ENCODE results near the gene DLGAP4.

The DLGAP4 gene

DNA sequence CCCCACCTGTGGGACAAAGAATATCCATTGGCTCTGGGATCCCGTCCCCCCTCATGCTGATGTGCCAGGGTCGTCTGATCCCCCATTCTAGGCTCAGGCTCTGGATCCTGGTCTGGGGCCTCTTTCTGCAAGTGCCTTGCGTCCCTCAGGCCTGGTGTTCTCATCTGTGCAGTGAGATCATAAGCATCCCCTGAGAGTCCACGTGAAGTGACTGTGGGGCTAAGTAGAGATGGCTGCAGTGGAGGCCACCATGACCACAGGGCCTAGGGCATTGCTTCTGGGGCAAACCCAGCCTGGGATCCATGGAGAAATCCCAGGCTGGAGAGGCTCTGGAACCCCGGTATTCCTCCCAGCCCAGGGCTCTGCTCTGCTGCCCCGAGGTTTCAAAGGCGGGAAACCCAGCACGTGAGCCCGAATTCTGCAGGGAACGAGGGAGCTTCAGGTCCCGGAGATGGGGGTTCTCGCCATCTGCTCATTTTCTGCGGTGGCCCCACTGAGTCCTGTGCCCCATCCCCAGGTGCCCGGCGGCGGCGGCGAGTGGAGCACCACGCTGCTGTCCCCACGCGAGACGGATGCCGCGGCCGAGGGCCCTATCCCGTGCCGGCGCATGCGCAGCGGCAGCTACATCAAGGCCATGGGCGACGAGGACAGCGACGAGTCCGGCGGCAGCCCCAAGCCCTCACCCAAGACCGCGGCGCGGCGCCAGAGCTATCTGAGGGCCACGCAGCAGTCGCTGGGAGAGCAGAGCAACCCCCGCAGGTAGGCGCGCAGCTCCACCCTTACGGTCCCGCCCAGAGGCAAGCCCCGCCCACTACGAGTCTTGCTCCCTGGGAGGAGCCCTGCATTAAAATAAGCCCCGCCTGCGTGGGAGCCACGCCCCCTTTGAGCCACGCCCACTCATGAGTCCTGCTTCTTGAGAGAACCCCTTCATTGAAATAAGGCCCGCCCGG, 129.7 kb downstream of the DLGAP4 start:
- Histone ChIP-seq H3K79me2 (ENCODE audit: insufficient read depth, low read length) (no peaks in the 10 kb centered on the region), H3K27me3 (ENCODE audit: low read length) (no peaks in the 10 kb centered on the region), H3K27ac (ENCODE audit: low read depth, low read length) (no peak overlapping the region), H2AFZ (ENCODE audit: low read depth, low read length, severe bottlenecking) (no peak overlapping the region), H3K36me3 (ENCODE audit: low read length) (no peaks in the 10 kb centered on the region), H3K9ac (ENCODE audit: low read length) (no peak overlapping the region), H4K20me1 (ENCODE audit: low read depth, low read length) (no peaks in the 10 kb centered on the region), H3K9me2 (replicated peaks; ENCODE audit: insufficient read depth, low read length) (no peaks in the 10 kb centered on the region), H3K4me2 (ENCODE audit: low read depth, low read length, poor library complexity, severe bottlenecking) (no peak overlapping the region), H3K4me3 (ENCODE audit: insufficient read depth, low read length, poor library complexity, severe bottlenecking) (no peak overlapping the region), H3F3A (ENCODE audit: insufficient read depth) (no peaks in the 10 kb centered on the region), H3K9me3 (ENCODE audit: insufficient read depth, low read length) (no peaks in the 10 kb centered on the region)
- no peak for TF ChIP-seq EZH2phosphoT487 (conservative IDR thresholded peaks at IDR 0.05; ENCODE audit: low read length)
- TF ChIP-seq, protein P1, sequence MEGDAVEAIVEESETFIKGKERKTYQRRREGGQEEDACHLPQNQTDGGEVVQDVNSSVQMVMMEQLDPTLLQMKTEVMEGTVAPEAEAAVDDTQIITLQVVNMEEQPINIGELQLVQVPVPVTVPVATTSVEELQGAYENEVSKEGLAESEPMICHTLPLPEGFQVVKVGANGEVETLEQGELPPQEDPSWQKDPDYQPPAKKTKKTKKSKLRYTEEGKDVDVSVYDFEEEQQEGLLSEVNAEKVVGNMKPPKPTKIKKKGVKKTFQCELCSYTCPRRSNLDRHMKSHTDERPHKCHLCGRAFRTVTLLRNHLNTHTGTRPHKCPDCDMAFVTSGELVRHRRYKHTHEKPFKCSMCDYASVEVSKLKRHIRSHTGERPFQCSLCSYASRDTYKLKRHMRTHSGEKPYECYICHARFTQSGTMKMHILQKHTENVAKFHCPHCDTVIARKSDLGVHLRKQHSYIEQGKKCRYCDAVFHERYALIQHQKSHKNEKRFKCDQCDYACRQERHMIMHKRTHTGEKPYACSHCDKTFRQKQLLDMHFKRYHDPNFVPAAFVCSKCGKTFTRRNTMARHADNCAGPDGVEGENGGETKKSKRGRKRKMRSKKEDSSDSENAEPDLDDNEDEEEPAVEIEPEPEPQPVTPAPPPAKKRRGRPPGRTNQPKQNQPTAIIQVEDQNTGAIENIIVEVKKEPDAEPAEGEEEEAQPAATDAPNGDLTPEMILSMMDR (IDR thresholded peaks at IDR 0.05; ENCODE audit: insufficient read depth, low read length, poor library complexity, severe bottlenecking): no peak

DNA sequence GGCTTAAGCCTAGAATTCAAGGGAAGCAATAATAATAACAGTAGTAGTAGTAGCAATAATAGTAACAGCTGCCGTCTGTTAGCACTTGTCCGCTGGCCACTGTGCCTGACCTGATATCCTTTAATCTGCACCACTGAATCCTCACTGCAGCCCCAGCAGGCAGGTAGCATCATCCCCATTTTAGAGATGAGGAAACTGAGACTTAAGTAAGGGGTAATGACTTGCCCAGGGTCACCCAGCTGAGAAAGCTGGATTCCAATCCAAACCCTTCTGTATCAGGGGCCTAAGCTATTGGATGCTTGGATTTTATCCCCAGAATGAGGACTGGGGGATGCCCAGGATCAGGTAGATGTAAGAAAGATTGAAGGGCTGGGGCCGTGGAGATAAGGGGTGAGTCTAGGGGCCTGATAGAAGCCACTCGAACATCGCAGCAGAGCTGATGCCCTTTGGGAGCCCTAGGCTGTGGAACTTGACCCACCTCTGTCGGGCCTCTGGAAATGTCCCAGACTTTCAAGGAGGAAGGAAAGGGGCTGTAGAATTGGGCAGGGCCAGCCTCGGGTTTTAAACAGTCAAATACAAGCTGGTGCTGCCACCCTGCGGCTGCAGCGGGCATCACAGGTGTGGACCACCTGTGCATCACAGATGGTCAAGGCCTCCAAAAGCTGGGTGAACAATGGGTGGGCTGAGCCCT, 133.0 kb downstream of the DLGAP4 start:
- Histone ChIP-seq H3K4me2 (ENCODE audit: low read depth, low read length, poor library complexity, severe bottlenecking) (no peak overlapping the region), H2AFZ (ENCODE audit: low read depth, low read length, severe bottlenecking) (no peak overlapping the region), H4K20me1 (ENCODE audit: low read depth, low read length) (no peaks in the 10 kb centered on the region), H3K9me2 (replicated peaks; ENCODE audit: insufficient read depth, low read length) (no peaks in the 10 kb centered on the region), H3K79me2 (ENCODE audit: insufficient read depth, low read length) (no peaks in the 10 kb centered on the region), H3K9ac (ENCODE audit: low read length) (no peak overlapping the region), H3F3A (ENCODE audit: insufficient read depth) (no peaks in the 10 kb centered on the region), H3K9me3 (ENCODE audit: insufficient read depth, low read length) (no peaks in the 10 kb centered on the region), H3K36me3 (ENCODE audit: low read length) (no peaks in the 10 kb centered on the region), H3K27me3 (ENCODE audit: low read length) (no peaks in the 10 kb centered on the region), H3K4me3 (ENCODE audit: insufficient read depth, low read length, poor library complexity, severe bottlenecking) (no peak overlapping the region), H3K27ac (ENCODE audit: low read depth, low read length) (no peak overlapping the region)
- no peak for TF ChIP-seq EZH2phosphoT487 (conservative IDR thresholded peaks at IDR 0.05; ENCODE audit: low read length)
- TF ChIP-seq, protein P1 (IDR thresholded peaks at IDR 0.05; ENCODE audit: insufficient read depth, low read length, poor library complexity, severe bottlenecking): peak; percentile 87

DNA sequence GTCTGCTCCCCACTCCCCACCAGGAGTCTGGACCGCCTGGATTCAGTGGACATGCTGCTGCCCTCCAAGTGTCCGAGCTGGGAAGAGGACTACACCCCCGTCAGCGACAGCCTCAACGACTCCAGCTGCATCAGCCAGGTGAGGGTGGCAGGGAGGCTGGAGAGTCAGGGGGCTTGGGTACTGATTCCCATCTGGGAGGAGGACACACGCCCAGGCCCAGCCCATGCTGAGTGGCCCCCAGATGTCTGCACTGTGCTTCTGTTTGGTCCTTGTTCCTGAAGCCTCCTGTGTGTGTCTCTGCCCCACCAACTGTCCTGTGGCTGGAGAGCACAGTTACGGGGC, 133.6 kb downstream of the DLGAP4 start:
- no peak overlapping the region for H3K4me3 ChIP-seq (ENCODE audit: insufficient read depth, low read length, poor library complexity, severe bottlenecking)
- no peaks in the 10 kb centered on the region for H4K20me1 ChIP-seq (ENCODE audit: low read depth, low read length)
- no peak overlapping the region for H3K27ac ChIP-seq (ENCODE audit: low read depth, low read length)

More for the DNA sequence above, 133.6 kb downstream of the DLGAP4 start:
- H3K27me3 ChIP-seq (ENCODE audit: low read length): no peaks in the 10 kb centered on the region
- TF ChIP-seq, protein P1 (IDR thresholded peaks at IDR 0.05; ENCODE audit: insufficient read depth, low read length, poor library complexity, severe bottlenecking): no peak
- TF ChIP-seq EZH2phosphoT487 (conservative IDR thresholded peaks at IDR 0.05; ENCODE audit: low read length): no peak
- no peaks in the 10 kb centered on the region for H3K79me2 ChIP-seq (ENCODE audit: insufficient read depth, low read length)
- no peak overlapping the region for H2AFZ ChIP-seq (ENCODE audit: low read depth, low read length, severe bottlenecking)
- no peak overlapping the region for H3K9ac ChIP-seq (ENCODE audit: low read length)
- H3K9me2 ChIP-seq (replicated peaks; ENCODE audit: insufficient read depth, low read length): no peaks in the 10 kb centered on the region
- no peaks in the 10 kb centered on the region for H3K36me3 ChIP-seq (ENCODE audit: low read length)
- H3K4me2 ChIP-seq (ENCODE audit: low read depth, low read length, poor library complexity, severe bottlenecking): no peak overlapping the region
- H3K9me3 ChIP-seq (ENCODE audit: insufficient read depth, low read length): no peaks in the 10 kb centered on the region
- H3F3A ChIP-seq (ENCODE audit: insufficient read depth): no peaks in the 10 kb centered on the region
